Right lobe of liver (tissue), 4 donors: ENCODE measurements around the gene ZNF778.

Experiments
- CTCF ChIP-seq, 4 donors: fragments of 200-600 bp in 3 of 4; fragments of 450-650 bp in 1 of 4; IDR thresholded peaks; one replicate each; pipeline versions ENCODE4 v1.5.1 to v1.8.0; 2016 to 2022; ENCODE audit warnings: antibody characterized with exemption in 4 of 4, mild to moderate bottlenecking in 2 of 4
- POLR2A ChIP-seq: fragments of 450-650 bp; IDR thresholded peaks from one replicate; pipeline ENCODE4 v1.6.1; 2017; ENCODE audit warnings: antibody characterized with exemption, mild to moderate bottlenecking
- donor health status: DM: no; HTN: no; CAD: no.
- donor health status: DM: no; HTN: no; CAD: no.
- donor health status: DM: no; HTN: yes; CAD: no.

- TF ChIP-seq CTCF (IDR thresholded peaks at IDR 0.05) (no peak), POLR2A (no peak)
Observed at GRCh38 chr16:89272631-89273030, 55.1 kb downstream of the ZNF778 start.
